ENCODE results near the gene F2RL3. TPM values are rescaled to one million over a fixed set of nuclear protein-coding genes. Genes with fewer than 3 reads are reported as not detected.

The F2RL3 gene
- total and polyA plus RNA-seq, 9 of the 15 experiments (the other 6 are each of a cell fraction or from before 2014, with no cell fraction given), result 1.4 to 27.6 (median 11.9) TPM

DNA sequence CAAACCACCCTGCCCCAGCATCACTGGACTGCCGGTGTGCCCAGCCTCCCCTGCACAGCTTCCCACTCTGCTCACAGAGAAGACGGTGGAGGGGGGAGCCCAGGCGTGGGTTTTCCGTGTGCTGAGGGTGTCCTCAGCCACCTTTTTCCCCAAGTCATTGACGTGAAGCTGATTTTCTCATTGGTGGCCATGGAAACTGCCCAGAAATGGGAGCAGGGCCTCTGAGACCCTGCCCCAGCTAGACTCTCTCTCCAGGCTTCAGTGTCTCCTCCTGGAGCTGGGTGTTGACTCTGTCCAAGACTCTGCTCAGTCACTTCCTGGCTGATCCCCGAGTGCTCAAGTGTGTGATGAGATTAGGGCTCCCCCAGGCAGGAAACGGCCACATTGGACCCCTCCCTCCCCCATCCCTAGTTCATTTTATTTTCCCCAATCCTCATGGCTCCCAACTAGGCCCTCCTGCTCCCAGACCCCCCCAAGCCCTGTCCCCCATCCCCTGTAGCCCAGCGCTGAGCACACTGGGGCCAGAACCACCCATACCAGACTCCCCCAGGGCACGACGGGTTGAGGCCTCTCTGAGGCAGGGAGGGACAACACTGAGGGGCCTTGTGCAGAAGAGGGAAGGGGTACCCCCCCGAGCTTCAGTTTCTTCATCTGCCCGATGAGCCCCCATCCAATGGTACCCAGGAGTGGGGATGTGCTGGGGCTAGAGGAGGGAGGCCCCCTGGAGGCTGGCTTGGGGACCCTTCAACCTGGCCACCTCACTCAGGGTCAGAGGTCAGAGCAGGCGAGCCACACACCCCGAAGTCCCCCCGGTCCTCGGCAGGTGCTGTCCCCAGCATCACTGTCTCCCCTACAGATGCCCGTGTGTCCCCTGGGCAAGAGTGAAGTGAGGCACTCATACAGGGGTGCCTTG, 1.2 kb upstream of the F2RL3 start (continued):
- TF ChIP-seq, protein P1, sequence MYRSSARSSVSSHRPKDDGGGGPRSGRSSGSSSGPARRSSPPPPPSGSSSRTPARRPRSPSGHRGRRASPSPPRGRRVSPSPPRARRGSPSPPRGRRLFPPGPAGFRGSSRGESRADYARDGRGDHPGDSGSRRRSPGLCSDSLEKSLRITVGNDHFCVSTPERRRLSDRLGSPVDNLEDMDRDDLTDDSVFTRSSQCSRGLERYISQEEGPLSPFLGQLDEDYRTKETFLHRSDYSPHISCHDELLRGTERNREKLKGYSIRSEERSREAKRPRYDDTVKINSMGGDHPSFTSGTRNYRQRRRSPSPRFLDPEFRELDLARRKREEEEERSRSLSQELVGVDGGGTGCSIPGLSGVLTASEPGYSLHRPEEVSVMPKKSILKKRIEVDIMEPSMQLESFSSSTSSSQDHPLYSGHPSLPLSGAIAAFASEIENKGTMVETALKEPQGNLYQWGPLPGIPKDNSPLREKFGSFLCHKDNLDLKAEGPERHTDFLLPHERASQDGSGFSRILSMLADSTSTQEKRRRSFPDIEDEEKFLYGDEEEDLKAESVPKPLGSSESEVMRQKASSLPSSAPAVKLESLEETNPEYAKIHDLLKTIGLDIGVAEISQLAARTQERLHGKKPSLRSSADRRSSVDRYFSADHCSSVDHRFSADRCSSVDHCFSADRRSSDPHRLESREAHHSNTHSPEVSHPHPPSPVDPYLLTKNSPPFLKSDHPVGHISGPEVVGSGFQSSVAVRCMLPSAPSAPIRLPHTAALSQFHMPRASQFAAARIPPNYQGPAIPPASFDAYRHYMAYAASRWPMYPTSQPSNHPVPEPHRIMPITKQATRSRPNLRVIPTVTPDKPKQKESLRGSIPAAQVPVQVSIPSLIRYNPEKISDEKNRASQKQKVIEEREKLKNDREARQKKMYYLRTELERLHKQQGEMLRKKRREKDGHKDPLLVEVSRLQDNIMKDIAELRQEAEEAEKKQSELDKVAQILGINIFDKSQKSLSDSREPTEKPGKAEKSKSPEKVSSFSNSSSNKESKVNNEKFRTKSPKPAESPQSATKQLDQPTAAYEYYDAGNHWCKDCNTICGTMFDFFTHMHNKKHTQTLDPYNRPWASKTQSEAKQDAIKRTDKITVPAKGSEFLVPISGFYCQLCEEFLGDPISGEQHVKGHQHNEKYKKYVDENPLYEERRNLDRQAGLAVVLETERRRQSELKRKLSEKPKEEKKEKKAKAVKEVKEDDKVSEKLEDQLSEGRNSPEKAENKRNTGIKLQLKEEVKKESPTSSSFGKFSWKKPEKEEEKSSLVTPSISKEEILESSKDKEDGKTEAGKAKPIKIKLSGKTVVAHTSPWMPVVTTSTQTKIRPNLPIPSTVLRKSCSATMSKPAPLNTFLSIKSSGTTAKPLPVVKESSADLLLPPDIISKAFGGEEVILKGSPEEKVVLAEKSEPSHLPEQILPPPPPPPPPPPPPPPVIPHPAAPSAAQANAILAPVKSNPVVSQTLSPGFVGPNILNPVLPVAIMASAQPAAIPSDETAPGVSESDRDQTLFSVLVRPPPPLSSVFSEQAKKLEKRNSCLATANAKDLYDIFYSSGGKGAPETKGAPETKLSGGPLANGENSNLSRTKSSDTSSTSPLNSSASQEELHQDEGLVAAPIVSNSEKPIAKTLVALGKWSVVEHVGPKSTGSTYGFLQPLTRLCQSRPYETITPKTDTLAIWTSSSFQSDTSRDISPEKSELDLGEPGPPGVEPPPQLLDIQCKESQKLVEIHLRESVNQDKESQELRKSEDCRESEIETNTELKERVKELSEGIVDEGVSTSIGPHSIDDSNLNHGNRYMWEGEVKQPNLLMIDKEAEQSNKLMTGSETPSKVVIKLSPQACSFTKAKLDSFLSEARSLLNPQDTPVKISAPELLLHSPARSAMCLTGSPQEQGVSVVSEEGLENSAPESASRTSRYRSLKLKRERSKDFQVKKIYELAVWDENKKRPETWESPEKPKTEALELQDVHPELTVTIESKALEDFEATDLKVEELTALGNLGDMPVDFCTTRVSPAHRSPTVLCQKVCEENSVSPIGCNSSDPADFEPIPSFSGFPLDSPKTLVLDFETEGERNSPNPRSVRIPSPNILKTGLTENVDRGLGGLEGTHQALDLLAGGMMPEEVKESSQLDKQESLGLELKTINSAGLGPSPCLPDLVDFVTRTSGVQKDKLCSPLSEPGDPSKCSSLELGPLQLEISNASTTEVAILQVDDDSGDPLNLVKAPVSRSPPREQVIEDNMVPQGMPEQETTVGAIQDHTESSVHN (IDR thresholded peaks at IDR 0.05; ENCODE audit: borderline replicate concordance in 1 of 2, low read depth in 1 of 2), result no peak
- TF ChIP-seq PPARD (CRISPR knock-in tag; IDR thresholded peaks at IDR 0.05) (no peak), NONO (IDR thresholded peaks at IDR 0.05; ENCODE audit: low read depth in 2 of 2, low read length in 1 of 2) (no peak), HNRNPLL (IDR thresholded peaks at IDR 0.05; ENCODE audit: low read depth, low read length, poor library complexity, severe bottlenecking) (no peak), CEBPB (tag; IDR thresholded peaks at IDR 0.05) (no peak), ARID1B (IDR thresholded peaks at IDR 0.05) (peak; percentile 81)
- TF ChIP-seq, protein P2, sequence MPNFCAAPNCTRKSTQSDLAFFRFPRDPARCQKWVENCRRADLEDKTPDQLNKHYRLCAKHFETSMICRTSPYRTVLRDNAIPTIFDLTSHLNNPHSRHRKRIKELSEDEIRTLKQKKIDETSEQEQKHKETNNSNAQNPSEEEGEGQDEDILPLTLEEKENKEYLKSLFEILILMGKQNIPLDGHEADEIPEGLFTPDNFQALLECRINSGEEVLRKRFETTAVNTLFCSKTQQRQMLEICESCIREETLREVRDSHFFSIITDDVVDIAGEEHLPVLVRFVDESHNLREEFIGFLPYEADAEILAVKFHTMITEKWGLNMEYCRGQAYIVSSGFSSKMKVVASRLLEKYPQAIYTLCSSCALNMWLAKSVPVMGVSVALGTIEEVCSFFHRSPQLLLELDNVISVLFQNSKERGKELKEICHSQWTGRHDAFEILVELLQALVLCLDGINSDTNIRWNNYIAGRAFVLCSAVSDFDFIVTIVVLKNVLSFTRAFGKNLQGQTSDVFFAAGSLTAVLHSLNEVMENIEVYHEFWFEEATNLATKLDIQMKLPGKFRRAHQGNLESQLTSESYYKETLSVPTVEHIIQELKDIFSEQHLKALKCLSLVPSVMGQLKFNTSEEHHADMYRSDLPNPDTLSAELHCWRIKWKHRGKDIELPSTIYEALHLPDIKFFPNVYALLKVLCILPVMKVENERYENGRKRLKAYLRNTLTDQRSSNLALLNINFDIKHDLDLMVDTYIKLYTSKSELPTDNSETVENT (CRISPR knock-in tag; IDR thresholded peaks at IDR 0.05), result peak; percentile 48; the same call in 1 of the 2 replicates
- TF ChIP-seq, protein P3, sequence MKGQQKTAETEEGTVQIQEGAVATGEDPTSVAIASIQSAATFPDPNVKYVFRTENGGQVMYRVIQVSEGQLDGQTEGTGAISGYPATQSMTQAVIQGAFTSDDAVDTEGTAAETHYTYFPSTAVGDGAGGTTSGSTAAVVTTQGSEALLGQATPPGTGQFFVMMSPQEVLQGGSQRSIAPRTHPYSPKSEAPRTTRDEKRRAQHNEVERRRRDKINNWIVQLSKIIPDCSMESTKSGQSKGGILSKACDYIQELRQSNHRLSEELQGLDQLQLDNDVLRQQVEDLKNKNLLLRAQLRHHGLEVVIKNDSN (CRISPR knock-in tag; IDR thresholded peaks at IDR 0.05), result no peak
- TF ChIP-seq, protein P4, sequence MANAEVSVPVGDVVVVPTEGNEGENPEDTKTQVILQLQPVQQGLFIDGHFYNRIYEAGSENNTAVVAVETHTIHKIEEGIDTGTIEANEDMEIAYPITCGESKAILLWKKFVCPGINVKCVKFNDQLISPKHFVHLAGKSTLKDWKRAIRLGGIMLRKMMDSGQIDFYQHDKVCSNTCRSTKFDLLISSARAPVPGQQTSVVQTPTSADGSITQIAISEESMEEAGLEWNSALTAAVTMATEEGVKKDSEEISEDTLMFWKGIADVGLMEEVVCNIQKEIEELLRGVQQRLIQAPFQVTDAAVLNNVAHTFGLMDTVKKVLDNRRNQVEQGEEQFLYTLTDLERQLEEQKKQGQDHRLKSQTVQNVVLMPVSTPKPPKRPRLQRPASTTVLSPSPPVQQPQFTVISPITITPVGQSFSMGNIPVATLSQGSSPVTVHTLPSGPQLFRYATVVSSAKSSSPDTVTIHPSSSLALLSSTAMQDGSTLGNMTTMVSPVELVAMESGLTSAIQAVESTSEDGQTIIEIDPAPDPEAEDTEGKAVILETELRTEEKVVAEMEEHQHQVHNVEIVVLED (CRISPR knock-in tag; IDR thresholded peaks at IDR 0.05), result no peak
